Measurements from ENCODE around the gene DELE1. TPM values are rescaled to one million over a fixed set of nuclear protein-coding genes. Genes with fewer than 3 reads are reported as not detected.

DELE1 gene
- total and polyA plus RNA-seq, 4 donors: 25.0 to 100 (median 77.6) TPM

DNA sequence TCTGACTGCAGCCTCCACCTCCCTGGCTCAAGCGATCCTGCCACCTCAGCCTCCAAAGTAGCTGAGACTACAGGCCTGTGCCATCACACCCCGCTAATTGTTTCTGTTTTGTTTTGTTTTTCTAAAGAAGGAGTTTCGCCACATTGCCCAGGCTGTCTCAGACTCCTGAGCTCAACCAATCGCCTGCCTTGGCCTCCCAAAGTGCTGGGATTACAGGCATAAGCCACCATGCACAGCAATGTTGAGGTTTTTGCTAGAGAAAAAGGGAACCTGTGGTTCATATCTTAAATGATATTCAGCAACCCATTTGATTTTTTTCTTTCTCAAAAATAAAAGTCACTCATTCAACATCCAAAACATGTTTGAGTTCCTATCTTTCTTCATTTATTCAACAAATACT is 20.4 kb upstream of the DELE1 start:
- Histone ChIP-seq H3K36me3 (ENCODE audit: control insufficient read depth in 1 of 2, insufficient read depth in 2 of 2, low read length in 1 of 2) (no peaks in the 10 kb centered on the region), H3K4me3 (ENCODE audit: low read length in 2 of 2) (no peak overlapping the region), H3K27ac (ENCODE audit: low read depth in 1 of 2, low read length in 2 of 2) (no peak overlapping the region), H3K9me3 (ENCODE audit: control insufficient read depth, low read length) (no peaks in the 10 kb centered on the region), H3K27me3 (ENCODE audit: control insufficient read depth in 1 of 2, insufficient read depth in 2 of 2, low read length in 1 of 2) (peaks cover 0 to 1% of the 10 kb centered on the region in 2 donors), H3K4me1 (ENCODE audit: control insufficient read depth in 1 of 2, insufficient read depth in 2 of 2, low read length in 2 of 2) (no peaks in the 10 kb centered on the region)
- 82 to 83% methylated on average over 4 of the region's 4 CpGs for WGBS, 2 donors
- DNase-seq: no peak
- intact Hi-C loops (cut with DNase I): no loop called here
- no peak for ATAC-seq (ENCODE audit: low FRiP score)

DNA sequence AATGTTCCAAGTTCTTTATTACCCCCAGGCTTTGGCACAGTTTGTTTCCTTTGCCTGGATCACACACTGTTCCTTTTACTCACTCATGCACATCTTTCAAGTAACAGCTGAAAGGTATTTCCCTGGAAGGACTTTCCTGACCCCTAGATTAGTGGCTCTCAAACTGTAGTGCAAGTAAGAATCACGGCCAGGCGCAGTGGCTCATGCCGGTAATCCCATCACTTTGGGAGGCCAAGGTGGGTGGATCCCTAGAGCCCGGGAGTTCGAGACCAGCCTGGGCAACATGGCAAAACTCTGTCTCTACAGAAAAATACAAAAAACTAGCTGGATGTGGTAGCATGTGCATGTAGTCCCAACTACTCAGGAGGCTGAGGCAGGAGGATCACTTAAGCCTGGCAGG is 19.1 kb upstream of the DELE1 start:
- H3K4me3 ChIP-seq (ENCODE audit: low read length in 2 of 2): no peak overlapping the region
- no peak overlapping the region for H3K27ac ChIP-seq (ENCODE audit: low read depth in 1 of 2, low read length in 2 of 2)
- H3K9me3 ChIP-seq (ENCODE audit: control insufficient read depth, low read length): no peaks in the 10 kb centered on the region
- peaks cover 0 to 1% of the 10 kb centered on the region in 2 donors for H3K27me3 ChIP-seq (ENCODE audit: control insufficient read depth in 1 of 2, insufficient read depth in 2 of 2, low read length in 1 of 2)
- DNase-seq (no peak), ATAC-seq (ENCODE audit: low FRiP score) (no peak)
- H3K36me3 ChIP-seq (ENCODE audit: control insufficient read depth in 1 of 2, insufficient read depth in 2 of 2, low read length in 1 of 2): no peaks in the 10 kb centered on the region
- 78 to 79% methylated on average over 5 of the region's 5 CpGs for WGBS, 2 donors
- intact Hi-C loops (cut with DNase I): no loop called here
- H3K4me1 ChIP-seq (ENCODE audit: control insufficient read depth in 1 of 2, insufficient read depth in 2 of 2, low read length in 2 of 2): no peaks in the 10 kb centered on the region

DNA sequence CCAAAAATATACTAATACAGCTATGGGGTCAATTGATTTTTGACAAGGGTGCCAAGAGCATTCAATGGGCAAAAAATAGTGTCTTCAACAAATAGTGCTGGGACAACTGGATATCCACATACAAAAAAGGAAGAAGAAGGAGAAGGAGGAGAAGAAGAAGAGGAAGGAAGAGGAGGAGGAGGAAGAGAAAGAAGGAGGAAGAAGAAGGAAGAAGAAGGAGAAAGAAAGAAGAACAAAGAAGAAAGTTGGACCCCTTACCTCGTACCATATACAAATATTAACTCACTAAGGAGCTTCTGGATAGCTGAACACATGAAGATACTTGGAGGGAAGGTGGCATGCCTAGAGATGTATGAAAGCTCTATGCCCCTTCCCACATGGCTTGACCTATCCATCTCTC is 17.2 kb upstream of the DELE1 start:
- 42 to 96% methylated on average over 1 of the region's 1 CpG for WGBS, 2 donors
- no peaks in the 10 kb centered on the region for H3K36me3 ChIP-seq (ENCODE audit: control insufficient read depth in 1 of 2, insufficient read depth in 2 of 2, low read length in 1 of 2)

DNA sequence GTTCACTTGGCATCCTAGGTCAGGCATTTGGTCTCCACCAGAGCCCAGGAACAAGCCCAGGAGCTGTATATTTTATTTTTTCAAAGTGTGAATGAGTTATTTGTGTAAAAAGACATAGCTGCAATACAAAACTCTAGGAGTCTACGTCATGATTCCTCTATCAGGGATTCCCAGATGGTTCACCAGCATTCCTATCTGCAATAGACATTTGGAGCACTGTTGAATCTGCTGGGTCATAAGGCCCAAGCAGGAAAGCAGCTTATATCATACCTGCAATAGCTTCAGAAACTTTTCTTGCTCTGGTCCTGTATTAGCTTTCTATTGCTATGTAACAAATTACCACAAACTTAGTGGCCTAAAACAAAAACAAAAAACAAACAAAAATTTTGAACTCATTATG is 16.7 kb upstream of the DELE1 start:
- Histone ChIP-seq H3K4me3 (ENCODE audit: low read length in 2 of 2) (no peak overlapping the region), H3K27ac (ENCODE audit: low read depth in 1 of 2, low read length in 2 of 2) (no peak overlapping the region), H3K9me3 (ENCODE audit: control insufficient read depth, low read length) (no peaks in the 10 kb centered on the region), H3K36me3 (ENCODE audit: control insufficient read depth in 1 of 2, insufficient read depth in 2 of 2, low read length in 1 of 2) (no peaks in the 10 kb centered on the region), H3K4me1 (ENCODE audit: control insufficient read depth in 1 of 2, insufficient read depth in 2 of 2, low read length in 2 of 2) (no peaks in the 10 kb centered on the region), H3K27me3 (ENCODE audit: control insufficient read depth in 1 of 2, insufficient read depth in 2 of 2, low read length in 1 of 2) (peaks cover 0 to 1% of the 10 kb centered on the region in 2 donors)
- intact Hi-C loops (cut with DNase I): no loop called here
- ATAC-seq (ENCODE audit: low FRiP score) (no peak), DNase-seq (no peak)
- 0% methylated on average over 1 of the region's 1 CpG for WGBS, 2 donors

More for the DNA sequence above, 17.2 kb upstream of the DELE1 start:
- Histone ChIP-seq H3K9me3 (ENCODE audit: control insufficient read depth, low read length) (no peaks in the 10 kb centered on the region), H3K4me1 (ENCODE audit: control insufficient read depth in 1 of 2, insufficient read depth in 2 of 2, low read length in 2 of 2) (no peaks in the 10 kb centered on the region), H3K4me3 (ENCODE audit: low read length in 2 of 2) (no peak overlapping the region), H3K27ac (ENCODE audit: low read depth in 1 of 2, low read length in 2 of 2) (no peak overlapping the region), H3K27me3 (ENCODE audit: control insufficient read depth in 1 of 2, insufficient read depth in 2 of 2, low read length in 1 of 2) (peaks cover 0 to 1% of the 10 kb centered on the region in 2 donors)
- no peak for ATAC-seq (ENCODE audit: low FRiP score)
- intact Hi-C loops (cut with DNase I): no loop called here
- no peak for DNase-seq

DNA sequence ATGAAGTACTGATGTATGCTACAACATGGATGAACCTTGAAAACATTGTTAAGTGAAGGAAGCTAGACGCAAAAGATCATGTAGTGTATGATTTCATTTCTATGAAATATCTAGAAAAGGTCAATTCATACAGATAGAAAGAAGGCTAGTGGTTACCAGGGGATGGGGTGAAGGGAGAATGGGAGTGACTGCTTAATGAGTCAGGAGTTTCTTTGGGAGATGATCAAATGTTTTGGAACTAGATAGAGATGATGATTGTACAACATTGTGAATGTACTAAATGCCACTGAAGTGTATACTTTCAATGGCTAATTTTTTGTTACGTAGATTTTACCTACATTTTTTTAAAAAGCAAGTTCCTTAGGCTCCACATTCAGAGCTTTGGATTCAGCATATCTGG is 14.9 kb upstream of the DELE1 start:
- Histone ChIP-seq H3K9me3 (ENCODE audit: control insufficient read depth, low read length) (no peaks in the 10 kb centered on the region), H3K4me3 (ENCODE audit: low read length in 2 of 2) (no peak overlapping the region), H3K27me3 (ENCODE audit: control insufficient read depth in 1 of 2, insufficient read depth in 2 of 2, low read length in 1 of 2) (peaks cover 0 to 1% of the 10 kb centered on the region in 2 donors), H3K36me3 (ENCODE audit: control insufficient read depth in 1 of 2, insufficient read depth in 2 of 2, low read length in 1 of 2) (no peaks in the 10 kb centered on the region), H3K27ac (ENCODE audit: low read depth in 1 of 2, low read length in 2 of 2) (no peak overlapping the region), H3K4me1 (ENCODE audit: control insufficient read depth in 1 of 2, insufficient read depth in 2 of 2, low read length in 2 of 2) (no peaks in the 10 kb centered on the region)
- DNase-seq: no peak
- intact Hi-C loops (cut with DNase I): no loop called here
- ATAC-seq (ENCODE audit: low FRiP score): no peak
- WGBS, 2 donors: 89 to 92% methylated on average over 2 of the region's 2 CpGs

DNA sequence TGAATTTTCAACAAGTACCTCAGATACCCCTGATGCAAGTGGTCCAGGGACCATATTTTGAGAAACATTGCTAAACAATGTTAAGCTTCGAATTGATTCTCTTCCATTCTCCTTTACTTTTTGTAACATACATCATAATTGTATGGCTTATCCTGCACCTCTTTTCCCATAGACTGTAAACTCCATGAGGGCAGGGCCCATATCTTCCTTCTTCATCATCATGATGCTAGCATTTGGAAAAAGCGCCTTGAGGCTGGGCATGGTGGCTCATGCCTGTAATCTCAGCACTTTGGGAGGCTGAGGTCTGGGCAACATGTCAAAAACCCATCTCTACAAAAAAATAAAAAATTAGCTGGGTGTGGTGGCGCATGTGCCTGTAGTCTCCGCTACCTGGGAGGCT is 14.5 kb upstream of the DELE1 start:
- 83 to 92% methylated on average over 4 of the region's 4 CpGs for WGBS, 2 donors
- Histone ChIP-seq H3K4me3 (ENCODE audit: low read length in 2 of 2) (no peak overlapping the region), H3K27me3 (ENCODE audit: control insufficient read depth in 1 of 2, insufficient read depth in 2 of 2, low read length in 1 of 2) (peaks cover 0 to 1% of the 10 kb centered on the region in 2 donors), H3K9me3 (ENCODE audit: control insufficient read depth, low read length) (no peaks in the 10 kb centered on the region), H3K27ac (ENCODE audit: low read depth in 1 of 2, low read length in 2 of 2) (no peak overlapping the region), H3K4me1 (ENCODE audit: control insufficient read depth in 1 of 2, insufficient read depth in 2 of 2, low read length in 2 of 2) (no peaks in the 10 kb centered on the region), H3K36me3 (ENCODE audit: control insufficient read depth in 1 of 2, insufficient read depth in 2 of 2, low read length in 1 of 2) (no peaks in the 10 kb centered on the region)
- DNase-seq (no peak), ATAC-seq (ENCODE audit: low FRiP score) (no peak)
- intact Hi-C loops (cut with DNase I): no loop called here

DNA sequence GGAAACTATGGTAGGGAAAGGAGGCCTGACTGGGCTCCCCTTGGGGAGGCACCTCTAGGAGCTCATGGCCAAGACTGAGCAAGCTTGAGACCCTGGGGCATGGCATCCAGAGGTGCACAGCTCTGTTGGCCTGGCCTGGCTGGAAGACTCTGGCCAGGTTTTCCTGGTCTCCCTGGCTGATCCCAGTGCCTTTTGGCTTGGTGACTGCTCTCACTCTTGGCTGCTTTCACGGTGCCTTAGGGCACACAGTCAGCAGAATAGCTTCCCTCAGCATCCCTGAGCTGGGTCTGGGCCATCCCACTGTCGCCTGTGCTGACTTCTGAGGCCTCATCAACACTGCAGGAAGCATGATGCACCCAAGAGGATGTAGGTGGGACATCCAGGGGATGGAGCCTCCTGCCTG is 13.4 kb upstream of the DELE1 start:
- Histone ChIP-seq H3K4me3 (ENCODE audit: low read length in 2 of 2) (no peak overlapping the region), H3K9me3 (ENCODE audit: control insufficient read depth, low read length) (no peaks in the 10 kb centered on the region), H3K36me3 (ENCODE audit: control insufficient read depth in 1 of 2, insufficient read depth in 2 of 2, low read length in 1 of 2) (no peaks in the 10 kb centered on the region), H3K4me1 (ENCODE audit: control insufficient read depth in 1 of 2, insufficient read depth in 2 of 2, low read length in 2 of 2) (no peaks in the 10 kb centered on the region), H3K27ac (ENCODE audit: low read depth in 1 of 2, low read length in 2 of 2) (no peak overlapping the region), H3K27me3 (ENCODE audit: control insufficient read depth in 1 of 2, insufficient read depth in 2 of 2, low read length in 1 of 2) (peaks cover 0 to 1% of the 10 kb centered on the region in 2 donors)
- DNase-seq: no peak
- 38 to 50% methylated on average over 2 of the region's 2 CpGs for WGBS, 2 donors
- intact Hi-C loops (cut with DNase I): no loop called here
- no peak for ATAC-seq (ENCODE audit: low FRiP score)

DNA sequence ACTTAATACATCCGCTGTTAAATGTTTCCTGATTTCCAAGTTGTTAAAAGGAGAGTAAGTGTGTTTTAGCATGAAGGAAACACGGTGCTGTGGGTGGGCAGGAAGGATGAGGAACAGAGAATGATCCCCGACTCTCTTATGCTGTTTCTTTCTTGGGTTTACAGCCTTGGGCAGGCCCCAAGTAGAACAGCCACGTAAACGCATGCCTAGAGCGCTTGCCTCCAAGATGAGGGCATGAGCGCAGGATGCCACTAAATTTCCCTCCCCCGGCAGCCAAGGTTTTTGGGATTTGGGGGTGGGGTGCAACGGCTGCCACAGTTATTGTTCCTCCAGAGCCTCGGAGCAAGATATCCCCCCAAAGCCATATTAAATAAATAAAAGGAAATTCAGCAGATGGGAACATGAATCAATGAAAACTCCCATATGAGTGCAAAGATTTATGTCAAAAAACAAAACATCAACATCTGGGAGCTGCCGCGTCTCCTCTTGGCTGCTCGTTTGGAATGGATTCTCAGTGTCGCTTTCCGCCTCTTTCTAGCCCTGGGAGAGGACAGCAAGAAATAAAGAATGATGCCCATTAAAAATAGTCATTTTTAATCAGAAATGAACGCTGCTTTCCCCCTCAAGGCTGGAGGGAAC is 10.0 kb upstream of the DELE1 start:
- WGBS, 2 donors: 14 to 16% methylated on average over 16 of the region's 16 CpGs
- ATAC-seq (ENCODE audit: low FRiP score) (no peak), DNase-seq (no peak)
- Histone ChIP-seq H3K4me3 (ENCODE audit: low read length in 2 of 2) (peak overlapping the region in 1 of 2 donors; percentile 8), H3K27me3 (ENCODE audit: control insufficient read depth in 1 of 2, insufficient read depth in 2 of 2, low read length in 1 of 2) (no peaks in the 10 kb centered on the region), H3K36me3 (ENCODE audit: control insufficient read depth in 1 of 2, insufficient read depth in 2 of 2, low read length in 1 of 2) (no peaks in the 10 kb centered on the region), H3K4me1 (ENCODE audit: control insufficient read depth in 1 of 2, insufficient read depth in 2 of 2, low read length in 2 of 2) (no peaks in the 10 kb centered on the region), H3K9me3 (ENCODE audit: control insufficient read depth, low read length) (no peaks in the 10 kb centered on the region), H3K27ac (ENCODE audit: low read depth in 1 of 2, low read length in 2 of 2) (no peak overlapping the region)
- intact Hi-C loops (cut with DNase I): no loop called here

DNA sequence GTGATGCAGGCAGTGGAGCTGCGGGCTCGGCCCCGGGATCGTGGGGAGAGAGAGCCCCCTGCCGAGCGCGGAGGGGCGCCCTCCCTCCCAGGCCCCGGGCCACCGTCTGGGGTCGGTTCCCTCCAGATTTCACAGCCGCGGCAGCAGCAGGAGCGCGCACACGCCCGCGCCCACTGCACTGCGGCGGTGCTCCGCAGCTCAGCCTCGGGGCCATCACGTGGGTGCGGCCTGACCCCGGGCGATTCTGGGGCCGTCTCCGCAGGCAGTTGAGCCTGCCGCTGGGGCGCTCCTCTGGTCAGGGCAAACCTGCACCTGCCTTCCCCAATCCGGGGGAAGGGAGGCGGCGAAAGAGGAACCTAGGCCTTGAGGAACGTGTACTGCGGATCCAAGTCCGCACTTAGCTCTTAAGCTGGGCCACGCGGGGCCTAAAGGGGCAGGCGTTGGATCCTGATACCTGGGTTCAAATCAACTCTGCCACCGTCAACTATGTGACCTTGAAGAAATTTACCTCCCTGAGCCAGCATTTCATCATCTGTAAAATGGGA is 9.4 kb upstream of the DELE1 start:
- Histone ChIP-seq H3K27ac (ENCODE audit: low read depth in 1 of 2, low read length in 2 of 2) (no peak overlapping the region), H3K36me3 (ENCODE audit: control insufficient read depth in 1 of 2, insufficient read depth in 2 of 2, low read length in 1 of 2) (no peaks in the 10 kb centered on the region), H3K4me3 (ENCODE audit: low read length in 2 of 2) (peak overlapping the region in 1 of 2 donors; percentile 8), H3K4me1 (ENCODE audit: control insufficient read depth in 1 of 2, insufficient read depth in 2 of 2, low read length in 2 of 2) (no peaks in the 10 kb centered on the region), H3K9me3 (ENCODE audit: control insufficient read depth, low read length) (no peaks in the 10 kb centered on the region), H3K27me3 (ENCODE audit: control insufficient read depth in 1 of 2, insufficient read depth in 2 of 2, low read length in 1 of 2) (no peaks in the 10 kb centered on the region)
- ATAC-seq (ENCODE audit: low FRiP score) (peak; percentile 84), DNase-seq (peak in 1 of 2 donors; percentile 78)
- whole genome bisulfite sequencing, 2 donors: 16 to 22% methylated on average over 37 to 40 of the region's 40 CpGs
- intact Hi-C loops (cut with DNase I): no loop called here
